IgD-negative memory B cell (primary cell): ENCODE data around the gene CBFA2T3. TPM values are rescaled to one million over a fixed set of nuclear protein-coding genes. Genes with fewer than 3 reads are reported as not detected.

Source experiments
- H3K27ac Mint-ChIP-seq, 3 donors: one replicate each; pipeline ENCODE4 v1.8.0; 2020 to 2022; ENCODE audit warnings: mild to moderate bottlenecking in 3 of 3, mixed read lengths in 3 of 3, moderate library complexity in 1 of 3
- H3K27me3 Mint-ChIP-seq: one replicate; pipeline ENCODE4 v1.8.0; 2021; ENCODE audit warnings: mixed read lengths
- H3K36me3 Mint-ChIP-seq: one replicate; pipeline ENCODE4 v1.8.0; 2020; ENCODE audit warnings: mild to moderate bottlenecking, mixed read lengths
- H3K4me1 Mint-ChIP-seq, 3 donors: one replicate each; pipeline ENCODE4 v1.8.0; 2020 to 2022; ENCODE audit warnings: mixed read lengths in 3 of 3, mild to moderate bottlenecking in 1 of 3
- H3K4me3 Mint-ChIP-seq, 4 donors: one replicate each; pipeline ENCODE4 v1.8.0; 2020 to 2022; ENCODE audit warnings: mild to moderate bottlenecking in 4 of 4, mixed read lengths in 4 of 4, moderate library complexity in 3 of 4
- H3K9me3 Mint-ChIP-seq, 3 donors: one replicate each; pipeline ENCODE4 v1.8.0; 2020 to 2021; ENCODE audit warnings: mixed read lengths in 3 of 3, mild to moderate bottlenecking in 1 of 3
- polyA plus RNA-seq: library from polyadenylated mRNA; unstranded; fragments of 300-500 nt; fragmentation: Illumina TruSeq; gene quantifications from one replicate; pipeline ENCODE4 v1.2.3, GENCODE V29; 2021

Gene CBFA2T3
- polyA plus RNA-seq, 1 donor from 2014 or later = 38.8 TPM

- no peaks in the 10 kb centered on the region for H3K9me3 Mint-ChIP-seq
- no peaks in the 10 kb centered on the region for H3K36me3 Mint-ChIP-seq
- H3K27ac Mint-ChIP-seq = peak overlapping the region; percentile 95 to 99 (median 99)
- H3K27me3 Mint-ChIP-seq = peaks cover 3% of the 10 kb centered on the region
- peaks cover 47 to 67% (median 54%) of the 10 kb centered on the region in 3 donors for H3K4me1 Mint-ChIP-seq
- peak overlapping the region; percentile 73 to 94 (median 78) for H3K4me3 Mint-ChIP-seq
Measured at GRCh38 chr16:88968589-88969280, 8.3 kb downstream of the CBFA2T3 start.

- Mint-ChIP-seq H3K4me1 (peaks cover 39 to 61% (median 50%) of the 10 kb centered on the region in 3 donors), H3K27ac (peak overlapping the region; percentile 95 to 99 (median 99)), H3K4me3 (peak overlapping the region; percentile 73 to 94 (median 78))
Measured at GRCh38 chr16:88967830-88968588, 9.0 kb downstream of the CBFA2T3 start.

GRCh38 chr16:88966986-88967829 lies 9.8 kb downstream of the CBFA2T3 start:
- Mint-ChIP-seq H3K4me3 (peak overlapping the region; percentile 73 to 94 (median 81)), H3K27me3 (no peaks in the 10 kb centered on the region), H3K9me3 (no peaks in the 10 kb centered on the region), H3K4me1 (peaks cover 31 to 55% (median 42%) of the 10 kb centered on the region in 3 donors), H3K36me3 (no peaks in the 10 kb centered on the region), H3K27ac (peak overlapping the region; percentile 95 to 99 (median 99))

More at GRCh38 chr16:88967830-88968588, 9.0 kb downstream of the CBFA2T3 start:
- Mint-ChIP-seq H3K27me3 (peaks cover 3% of the 10 kb centered on the region), H3K36me3 (no peaks in the 10 kb centered on the region), H3K9me3 (no peaks in the 10 kb centered on the region)

DNA sequence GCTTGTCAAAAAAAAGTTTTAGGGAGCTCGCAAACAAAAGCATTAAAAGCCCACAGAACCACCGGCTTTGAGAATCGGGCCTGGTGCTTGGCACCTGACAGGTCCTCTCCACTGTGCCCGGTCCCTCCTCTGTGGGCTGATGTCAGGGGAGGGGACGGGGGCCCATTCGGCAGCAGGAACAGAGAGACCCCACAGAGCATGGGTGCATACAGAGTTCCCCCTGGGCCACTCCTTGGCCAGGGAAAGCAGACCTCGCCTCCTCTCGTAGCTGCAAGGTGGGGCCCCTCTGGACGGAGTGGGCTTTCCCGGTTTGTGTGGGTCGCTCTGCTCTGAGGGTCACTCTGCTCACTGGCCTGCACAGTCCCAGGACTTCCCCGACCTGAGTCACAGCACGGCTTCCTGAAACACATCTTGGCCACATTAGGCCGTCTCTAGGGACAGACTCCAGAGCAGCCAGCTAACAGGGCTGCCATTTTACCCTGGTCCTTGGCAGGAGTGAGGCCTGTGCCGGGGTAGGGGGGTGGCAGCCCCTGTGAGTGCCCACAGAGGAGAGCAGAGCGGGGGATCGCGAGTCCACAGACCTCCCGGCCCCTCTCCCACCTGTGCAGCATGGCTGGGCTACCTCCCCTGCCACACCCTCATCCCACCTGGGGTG lies 11.1 kb downstream of the CBFA2T3 start:
- H3K27me3 Mint-ChIP-seq = no peaks in the 10 kb centered on the region
- H3K4me3 Mint-ChIP-seq = peak overlapping the region in 3 of 4 donors; percentile 39 to 81 (median 74)
- H3K27ac Mint-ChIP-seq = peak overlapping the region; percentile 82 to 99 (median 95)
- H3K4me1 Mint-ChIP-seq = peaks cover 26 to 45% (median 37%) of the 10 kb centered on the region in 3 donors
- H3K9me3 Mint-ChIP-seq = no peaks in the 10 kb centered on the region
- H3K36me3 Mint-ChIP-seq = peaks cover 2% of the 10 kb centered on the region

DNA sequence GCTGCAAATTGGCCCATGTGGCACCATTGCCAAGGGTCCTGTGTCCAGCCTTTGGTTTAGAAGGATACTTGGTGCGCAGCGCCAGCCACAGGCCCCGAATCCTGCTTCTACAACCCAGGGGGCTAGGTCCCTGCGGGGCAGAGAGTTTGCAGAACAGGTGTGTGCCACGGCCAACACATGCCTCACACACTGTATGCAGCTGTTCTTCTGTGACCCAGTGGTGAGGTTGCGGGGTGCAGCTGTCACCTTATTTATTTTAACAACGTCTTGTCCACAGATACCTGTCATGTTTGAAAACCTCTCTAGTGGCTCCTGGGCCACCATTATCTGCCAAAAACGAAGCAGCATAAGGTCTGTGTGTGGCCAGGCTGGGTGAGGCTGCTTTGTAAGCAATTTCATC lies 11.6 kb downstream of the CBFA2T3 start:
- Mint-ChIP-seq H3K4me3 (peak overlapping the region in 3 of 4 donors; percentile 36 to 74 (median 39)), H3K27ac (peak overlapping the region; percentile 82 to 99 (median 95)), H3K36me3 (peaks cover 4% of the 10 kb centered on the region), H3K9me3 (no peaks in the 10 kb centered on the region), H3K27me3 (no peaks in the 10 kb centered on the region), H3K4me1 (peaks cover 26 to 40% (median 33%) of the 10 kb centered on the region in 3 donors)

DNA sequence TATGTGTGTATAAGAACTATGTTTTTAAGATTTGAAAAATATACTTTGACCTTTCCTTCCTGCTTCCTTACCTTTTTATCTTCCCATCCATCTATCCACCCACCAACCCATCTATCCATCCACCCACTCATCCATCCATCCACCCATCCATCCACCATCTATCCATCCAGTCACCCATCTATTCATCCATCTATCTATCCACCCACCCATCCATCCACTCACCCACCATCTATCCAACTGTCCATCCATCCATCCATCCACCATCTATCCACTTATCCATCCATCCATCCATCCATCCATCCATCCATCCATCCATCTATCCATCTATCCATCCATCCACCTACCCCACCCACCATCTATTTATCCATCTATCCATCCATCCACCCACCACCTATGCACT lies 12.4 kb downstream of the CBFA2T3 start:
- Mint-ChIP-seq H3K4me1 (peaks cover 26 to 33% (median 32%) of the 10 kb centered on the region in 3 donors), H3K27me3 (no peaks in the 10 kb centered on the region), H3K4me3 (peak overlapping the region in 1 of 4 donors; percentile 7), H3K9me3 (no peaks in the 10 kb centered on the region), H3K27ac (peak overlapping the region in 2 of 3 donors; percentile 11 to 56), H3K36me3 (peaks cover 4% of the 10 kb centered on the region)

DNA sequence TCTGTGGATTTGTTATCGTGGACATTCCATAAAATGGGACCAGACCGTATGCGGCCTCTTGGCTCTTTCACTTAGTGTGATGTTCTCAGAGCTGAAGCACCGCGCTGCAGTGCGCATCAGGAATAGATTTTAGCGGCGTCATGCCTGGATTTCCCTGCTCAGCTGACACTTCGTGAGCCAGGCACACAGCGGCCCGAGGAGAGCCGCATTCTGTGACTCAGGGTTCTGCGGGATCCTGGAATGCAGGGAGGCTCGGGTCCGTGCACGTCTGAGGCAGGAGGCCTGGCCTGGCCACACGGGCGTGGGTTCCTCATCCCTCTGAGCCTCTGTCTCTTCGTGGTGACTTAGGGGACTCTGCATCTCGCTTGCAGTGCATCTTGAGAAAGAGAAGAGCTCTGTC lies 13.4 kb downstream of the CBFA2T3 start:
- Mint-ChIP-seq H3K9me3 (no peaks in the 10 kb centered on the region), H3K27ac (peak overlapping the region in 2 of 3 donors; percentile 11 to 56), H3K4me3 (peak overlapping the region in 1 of 4 donors; percentile 23), H3K36me3 (peaks cover 6% of the 10 kb centered on the region), H3K27me3 (no peaks in the 10 kb centered on the region), H3K4me1 (peaks cover 30 to 36% (median 34%) of the 10 kb centered on the region in 3 donors)

GRCh38 chr16:88962478-88963152 lies 14.4 kb downstream of the CBFA2T3 start:
- Mint-ChIP-seq H3K4me1 (peaks cover 30 to 39% (median 34%) of the 10 kb centered on the region in 3 donors), H3K36me3 (peaks cover 9% of the 10 kb centered on the region), H3K9me3 (no peaks in the 10 kb centered on the region), H3K4me3 (peak overlapping the region in 2 of 4 donors; percentile 4 to 43), H3K27ac (peak overlapping the region in 1 of 3 donors; percentile 2), H3K27me3 (no peaks in the 10 kb centered on the region)

- H3K4me1 Mint-ChIP-seq = peaks cover 25 to 33% (median 26%) of the 10 kb centered on the region in 3 donors
- H3K36me3 Mint-ChIP-seq = peaks cover 11% of the 10 kb centered on the region
- no peaks in the 10 kb centered on the region for H3K9me3 Mint-ChIP-seq
- H3K4me3 Mint-ChIP-seq = no peak overlapping the region
- no peaks in the 10 kb centered on the region for H3K27me3 Mint-ChIP-seq
- H3K27ac Mint-ChIP-seq = no peak overlapping the region
Measured at GRCh38 chr16:88961011-88961410, 16.0 kb downstream of the CBFA2T3 start.

DNA sequence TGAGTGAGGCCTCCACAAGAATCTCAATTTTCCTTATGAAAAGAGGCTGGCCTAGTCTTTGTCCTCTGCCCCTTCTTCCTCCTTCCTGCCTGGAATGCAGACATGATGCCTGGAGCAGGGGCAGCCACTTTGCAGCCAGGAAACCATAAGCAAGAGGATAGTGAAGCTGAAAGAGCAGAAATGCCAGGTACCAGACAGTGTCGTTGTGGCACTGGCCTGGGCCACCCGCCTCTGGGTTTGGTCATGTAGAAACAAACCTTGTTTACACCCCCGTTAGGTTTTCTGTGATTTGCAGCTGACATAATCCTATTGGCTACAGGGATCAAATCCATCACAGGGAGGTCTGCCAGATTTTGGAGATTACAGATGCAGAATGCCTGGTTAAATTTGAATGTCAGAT lies 16.5 kb downstream of the CBFA2T3 start:
- H3K4me3 Mint-ChIP-seq = peak overlapping the region in 1 of 4 donors; percentile 22

DNA sequence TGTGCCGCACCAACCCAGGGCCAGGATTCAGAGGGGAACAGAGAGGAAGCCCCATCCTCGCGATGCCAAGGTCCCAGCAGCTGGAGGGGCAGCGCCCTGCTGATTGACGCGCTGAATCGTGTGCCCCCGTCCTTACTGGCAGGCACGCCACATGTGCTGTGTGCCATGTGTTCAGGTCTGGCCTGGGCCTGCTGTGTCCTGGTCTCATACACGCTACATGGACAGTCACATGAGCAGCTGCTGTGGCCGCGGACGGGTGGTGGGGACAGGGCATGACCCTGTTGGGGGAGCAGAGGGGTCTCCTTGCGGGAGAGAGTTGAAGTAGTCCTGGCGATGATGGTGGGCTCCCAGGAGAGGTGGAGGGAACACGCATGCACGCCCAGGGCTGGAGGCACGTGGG lies 18.0 kb downstream of the CBFA2T3 start:
- Mint-ChIP-seq H3K4me3 (peak overlapping the region in 2 of 4 donors; percentile 55 to 72), H3K4me1 (peaks cover 16 to 26% (median 18%) of the 10 kb centered on the region in 3 donors), H3K27ac (peak overlapping the region in 2 of 3 donors; percentile 25 to 81), H3K36me3 (peaks cover 11% of the 10 kb centered on the region), H3K9me3 (no peaks in the 10 kb centered on the region), H3K27me3 (no peaks in the 10 kb centered on the region)

More for the DNA sequence above, 16.5 kb downstream of the CBFA2T3 start:
- H3K9me3 Mint-ChIP-seq = no peaks in the 10 kb centered on the region
- peaks cover 11% of the 10 kb centered on the region for H3K36me3 Mint-ChIP-seq
- no peaks in the 10 kb centered on the region for H3K27me3 Mint-ChIP-seq
- H3K27ac Mint-ChIP-seq = peak overlapping the region in 2 of 3 donors; percentile 12 to 40
- H3K4me1 Mint-ChIP-seq = peaks cover 20 to 30% (median 23%) of the 10 kb centered on the region in 3 donors

DNA sequence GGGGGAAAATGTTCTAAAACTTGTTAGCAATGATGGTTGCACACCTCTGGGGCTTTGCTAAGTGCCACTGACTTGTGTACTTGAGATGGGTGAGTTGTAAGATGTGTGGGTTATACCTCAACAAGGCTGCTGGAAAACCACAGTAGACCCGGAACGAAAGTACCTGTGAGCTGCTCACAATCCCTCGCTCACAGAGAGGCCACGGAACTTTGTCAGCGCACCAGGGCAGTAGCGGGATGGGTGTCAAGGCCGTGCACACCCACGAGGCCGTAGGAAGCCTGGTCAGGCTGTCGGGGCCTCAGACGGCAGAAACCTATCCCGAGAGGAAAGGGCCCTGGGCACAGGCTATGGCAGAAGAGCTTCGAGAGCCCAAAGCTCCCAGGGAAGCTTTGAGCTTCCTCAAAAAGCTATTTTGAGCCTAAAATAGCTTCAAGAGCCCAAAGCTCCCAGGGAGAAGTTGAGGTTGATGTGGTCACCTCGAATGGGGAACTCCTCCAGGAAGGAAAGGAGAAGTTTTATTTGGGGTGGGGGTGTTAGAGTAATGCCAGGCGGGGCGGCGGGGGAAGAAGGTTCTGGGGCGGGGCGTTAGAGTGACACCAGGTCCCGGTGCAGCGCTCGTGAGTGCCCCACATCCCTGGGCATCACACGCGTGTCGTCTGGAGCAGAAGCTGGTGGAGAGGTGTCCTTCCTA lies 19.0 kb downstream of the CBFA2T3 start:
- H3K27ac Mint-ChIP-seq = peak overlapping the region; percentile 78 to 81 (median 79)
- no peaks in the 10 kb centered on the region for H3K27me3 Mint-ChIP-seq
- H3K4me3 Mint-ChIP-seq = peak overlapping the region in 3 of 4 donors; percentile 27 to 89 (median 85)
- no peaks in the 10 kb centered on the region for H3K9me3 Mint-ChIP-seq
- H3K4me1 Mint-ChIP-seq = peaks cover 16 to 28% (median 21%) of the 10 kb centered on the region in 3 donors
- peaks cover 11% of the 10 kb centered on the region for H3K36me3 Mint-ChIP-seq

- H3K9me3 Mint-ChIP-seq = no peaks in the 10 kb centered on the region
- peaks cover 14 to 28% (median 21%) of the 10 kb centered on the region in 3 donors for H3K4me1 Mint-ChIP-seq
- H3K4me3 Mint-ChIP-seq = peak overlapping the region in 3 of 4 donors; percentile 27 to 85 (median 71)
- H3K27me3 Mint-ChIP-seq = no peaks in the 10 kb centered on the region
- peaks cover 13% of the 10 kb centered on the region for H3K36me3 Mint-ChIP-seq
- H3K27ac Mint-ChIP-seq = peak overlapping the region; percentile 79 to 84 (median 81)
Measured at GRCh38 chr16:88957433-88957767, 19.6 kb downstream of the CBFA2T3 start.
